CD4-positive, CD25-positive, alpha-beta regulatory T cell (primary cell): Measurements from ENCODE around the gene UFD1. TPM values are rescaled to one million over a fixed set of nuclear protein-coding genes. Genes with fewer than 3 reads are reported as not detected.

Experiments used
- ATAC-seq, 2 donors: fragments of 150-1000 bp; cut with Tn5 transposase; one replicate each; pipeline ENCODE4 v1.10.0; 2021; ENCODE audit warnings: low read depth in 2 of 2, moderate number of reproducible peaks in 2 of 2, moderate library complexity in 1 of 2
- DNase-seq, 3 donors: peaks; one replicate each; pipeline versions ENCODE4 v3.0.0 to v3.0.0-alpha.2; 2012 to 2022; ENCODE audit warnings: mixed read lengths in 1 of 3
- H3K27ac ChIP-seq: one replicate; pipeline ENCODE4 v1.7.0; 2013; ENCODE audit warnings: mild to moderate bottlenecking, low read length; ENCODE audit not compliant: insufficient read depth, poor library complexity, severe bottlenecking
- H3K27me3 ChIP-seq: one replicate; pipeline ENCODE4 v1.7.0; 2013; ENCODE audit warnings: low read length; ENCODE audit not compliant: control insufficient read depth, insufficient read depth
- H3K36me3 ChIP-seq: one replicate; pipeline ENCODE4 v1.7.0; 2013; ENCODE audit warnings: mild to moderate bottlenecking, low read length, moderate library complexity; ENCODE audit not compliant: control insufficient read depth, insufficient read depth
- H3K4me1 ChIP-seq: 2 replicates; pipeline ENCODE4 v1.7.0; 2013; ENCODE audit warnings: mild to moderate bottlenecking, low read length; ENCODE audit not compliant: insufficient read depth, control insufficient read depth, poor library complexity, severe bottlenecking
- H3K4me3 ChIP-seq: one replicate; pipeline ENCODE4 v1.7.0; 2013; ENCODE audit warnings: low read depth, mild to moderate bottlenecking, low read length, moderate library complexity
- H3K9me3 ChIP-seq, 2 experiments: 1 replicate in 1 of 2; 2 replicates in 1 of 2; pipeline ENCODE4 v1.7.0; 2013; ENCODE audit warnings: low read length in 2 of 2, mild to moderate bottlenecking in 1 of 2, moderate library complexity in 1 of 2; ENCODE audit not compliant: control insufficient read depth in 2 of 2
- H3K27ac Mint-ChIP-seq, 3 donors: one replicate each; pipeline ENCODE4 v1.8.0; 2020 to 2022; ENCODE audit warnings: mild to moderate bottlenecking in 3 of 3, mixed read lengths in 3 of 3, moderate library complexity in 2 of 3
- H3K27me3 Mint-ChIP-seq: one replicate; pipeline ENCODE4 v1.8.0; 2022; ENCODE audit warnings: mild to moderate bottlenecking, mixed read lengths
- H3K36me3 Mint-ChIP-seq: one replicate; pipeline ENCODE4 v1.8.0; 2020; ENCODE audit warnings: mixed read lengths
- H3K4me1 Mint-ChIP-seq, 4 donors: one replicate each; pipeline ENCODE4 v1.8.0; 2020 to 2022; ENCODE audit warnings: mixed read lengths in 4 of 4, mild to moderate bottlenecking in 1 of 4
- H3K4me3 Mint-ChIP-seq, 4 donors: one replicate each; pipeline ENCODE4 v1.8.0; 2020 to 2022; ENCODE audit warnings: mild to moderate bottlenecking in 4 of 4, mixed read lengths in 4 of 4, moderate library complexity in 3 of 4
- H3K9me3 Mint-ChIP-seq, 7 donors: one replicate each; pipeline ENCODE4 v1.8.0; 2020 to 2022; ENCODE audit warnings: mixed read lengths in 7 of 7, mild to moderate bottlenecking in 3 of 7, moderate library complexity in 2 of 7
- polyA plus RNA-seq, 4 donors: library from polyadenylated mRNA; unstranded; fragments of 300-500 nt; fragmentation: Illumina TruSeq; gene quantifications; one replicate each; pipeline ENCODE4 v1.2.3, GENCODE V29; 2021
- total RNA-seq: library from RNA; stranded (reverse); gene quantifications from one replicate; pipeline ENCODE4 v1.2.3, GENCODE V29; 2022

The UFD1 gene
- total and polyA plus RNA-seq, 5 donors from 2014 or later, result 97.7 to 146 (median 113) TPM

- H3K4me1 ChIP-seq, result peaks cover 16% of the 10 kb centered on the region
- Mint-ChIP-seq H3K4me1 (peaks cover 5 to 31% (median 19%) of the 10 kb centered on the region in 4 donors), H3K36me3 (peaks cover 45% of the 10 kb centered on the region), H3K27me3 (peaks cover 3% of the 10 kb centered on the region), H3K27ac (no peak overlapping the region), H3K9me3 (no peaks in the 10 kb centered on the region), H3K4me3 (peak overlapping the region in 1 of 4 donors; percentile 35)
- H3K27me3 ChIP-seq, result no peaks in the 10 kb centered on the region
- no peak overlapping the region for H3K4me3 ChIP-seq
- H3K36me3 ChIP-seq, result peaks cover 82% of the 10 kb centered on the region
- no peaks in the 10 kb centered on the region for H3K9me3 ChIP-seq
- ATAC-seq, result no peak
- no peak overlapping the region for H3K27ac ChIP-seq
- no peak for DNase-seq
Observed at GRCh38 chr22:19472233-19472632, 6.8 kb downstream of the UFD1 start.

- Histone ChIP-seq H3K9me3 (no peaks in the 10 kb centered on the region), H3K36me3 (peaks cover 88% of the 10 kb centered on the region), H3K27ac (no peak overlapping the region), H3K4me1 (peaks cover 13% of the 10 kb centered on the region), H3K4me3 (no peak overlapping the region), H3K27me3 (no peaks in the 10 kb centered on the region)
- ATAC-seq, result no peak
- Mint-ChIP-seq H3K4me1 (peaks cover 5 to 28% (median 16%) of the 10 kb centered on the region in 4 donors), H3K9me3 (no peaks in the 10 kb centered on the region), H3K4me3 (peak overlapping the region in 1 of 4 donors; percentile 35), H3K27ac (no peak overlapping the region), H3K36me3 (peaks cover 46% of the 10 kb centered on the region), H3K27me3 (peaks cover 4% of the 10 kb centered on the region)
- DNase-seq, result no peak
Observed at GRCh38 chr22:19471572-19471971, 7.4 kb downstream of the UFD1 start.

- DNase-seq (no peak), ATAC-seq (no peak)
- no peaks in the 10 kb centered on the region for H3K9me3 ChIP-seq
- H3K4me1 ChIP-seq, result no peaks in the 10 kb centered on the region
- H3K27ac Mint-ChIP-seq, result peak overlapping the region in 1 of 3 donors; percentile 73
- H3K36me3 ChIP-seq, result peaks cover 96% of the 10 kb centered on the region
- H3K9me3 Mint-ChIP-seq, result no peaks in the 10 kb centered on the region
- H3K4me3 Mint-ChIP-seq, result no peak overlapping the region
- no peak overlapping the region for H3K27ac ChIP-seq
- H3K27me3 ChIP-seq, result no peaks in the 10 kb centered on the region
- H3K4me1 Mint-ChIP-seq, result peaks cover 0 to 13% (median 10%) of the 10 kb centered on the region in 4 donors
- no peak overlapping the region for H3K4me3 ChIP-seq
- H3K36me3 Mint-ChIP-seq, result peaks cover 48% of the 10 kb centered on the region
- peaks cover 4% of the 10 kb centered on the region for H3K27me3 Mint-ChIP-seq
Observed at GRCh38 chr22:19470010-19470409, 9.0 kb downstream of the UFD1 start.

GRCh38 chr22:19469421-19469820 lies 9.6 kb downstream of the UFD1 start:
- Histone ChIP-seq H3K4me3 (no peak overlapping the region), H3K27ac (no peak overlapping the region), H3K9me3 (no peaks in the 10 kb centered on the region), H3K27me3 (no peaks in the 10 kb centered on the region), H3K4me1 (no peaks in the 10 kb centered on the region), H3K36me3 (peaks cover 96% of the 10 kb centered on the region)
- H3K4me3 Mint-ChIP-seq, result no peak overlapping the region
- peaks cover 4% of the 10 kb centered on the region for H3K27me3 Mint-ChIP-seq
- H3K36me3 Mint-ChIP-seq, result peaks cover 51% of the 10 kb centered on the region
- ATAC-seq (no peak), DNase-seq (no peak)
- H3K4me1 Mint-ChIP-seq, result peaks cover 0 to 16% (median 11%) of the 10 kb centered on the region in 4 donors
- H3K27ac Mint-ChIP-seq, result no peak overlapping the region
- H3K9me3 Mint-ChIP-seq, result no peaks in the 10 kb centered on the region

- no peak for ATAC-seq
- Mint-ChIP-seq H3K27ac (no peak overlapping the region), H3K36me3 (peaks cover 52% of the 10 kb centered on the region)
Observed at GRCh38 chr22:19467912-19468311, 11.1 kb downstream of the UFD1 start.

GRCh38 chr22:19466848-19467752 lies 11.9 kb downstream of the UFD1 start:
- Histone ChIP-seq H3K9me3 (no peaks in the 10 kb centered on the region), H3K27me3 (no peaks in the 10 kb centered on the region), H3K36me3 (peaks cover 88% of the 10 kb centered on the region), H3K4me1 (no peaks in the 10 kb centered on the region), H3K4me3 (no peak overlapping the region), H3K27ac (no peak overlapping the region)
- DNase-seq, result no peak
- Mint-ChIP-seq H3K36me3 (peaks cover 55% of the 10 kb centered on the region), H3K4me3 (no peak overlapping the region), H3K4me1 (peaks cover 3 to 16% (median 8%) of the 10 kb centered on the region in 4 donors), H3K9me3 (no peaks in the 10 kb centered on the region), H3K27ac (no peak overlapping the region), H3K27me3 (peaks cover 4% of the 10 kb centered on the region)
- ATAC-seq, result no peak

More at GRCh38 chr22:19467912-19468311, 11.1 kb downstream of the UFD1 start:
- Mint-ChIP-seq H3K9me3 (no peaks in the 10 kb centered on the region), H3K4me1 (peaks cover 3 to 16% (median 9%) of the 10 kb centered on the region in 4 donors), H3K27me3 (peaks cover 4% of the 10 kb centered on the region), H3K4me3 (no peak overlapping the region)
- H3K4me1 ChIP-seq, result no peaks in the 10 kb centered on the region
- H3K27ac ChIP-seq, result no peak overlapping the region
- H3K4me3 ChIP-seq, result no peak overlapping the region
- H3K36me3 ChIP-seq, result peaks cover 93% of the 10 kb centered on the region
- no peaks in the 10 kb centered on the region for H3K27me3 ChIP-seq
- DNase-seq, result no peak
- no peaks in the 10 kb centered on the region for H3K9me3 ChIP-seq

GRCh38 chr22:19466126-19466716 lies 12.8 kb downstream of the UFD1 start:
- DNase-seq, result no peak
- Histone ChIP-seq H3K27me3 (no peaks in the 10 kb centered on the region), H3K27ac (no peak overlapping the region), H3K36me3 (peaks cover 83% of the 10 kb centered on the region), H3K4me3 (no peak overlapping the region), H3K9me3 (no peaks in the 10 kb centered on the region), H3K4me1 (no peaks in the 10 kb centered on the region)
- Mint-ChIP-seq H3K4me3 (no peak overlapping the region), H3K4me1 (peaks cover 7 to 9% (median 8%) of the 10 kb centered on the region in 4 donors), H3K9me3 (no peaks in the 10 kb centered on the region), H3K36me3 (peaks cover 53% of the 10 kb centered on the region), H3K27me3 (peaks cover 4% of the 10 kb centered on the region), H3K27ac (no peak overlapping the region)
- ATAC-seq, result no peak
